Activated T-helper 1 cell treated with anti-CD3 and anti-CD28 coated beads, Interleukin-12 subunit alpha, Interleukin-12 subunit beta, Interleukin-2, Interleukin-4 antibody, amounts not matched to agents 30 ng/mL and 10 ng/mL and 1 ng/mL, durations not matched to agents 14 hours and 24 hours and 36 hours (primary cell): Measurements from ENCODE around the gene EYS. TPM values are rescaled to one million over a fixed set of nuclear protein-coding genes. Genes with fewer than 3 reads are reported as not detected.
"Not testable (repeated sequence)": the region's sequence is repeated elsewhere in the genome, so short reads cannot be mapped to it uniquely, and the experiment has no call there.

Experiments
- DNase-seq: peaks from one replicate; pipeline ENCODE4 v3.0.0; 2021; ENCODE audit warnings: low spot score
- H3K27ac Mint-ChIP-seq: one replicate; pipeline ENCODE4 v1.8.0; 2021; ENCODE audit warnings: mild to moderate bottlenecking, mixed read lengths
- H3K27me3 Mint-ChIP-seq: one replicate; pipeline ENCODE4 v1.8.0; 2022; ENCODE audit warnings: mild to moderate bottlenecking, moderate library complexity, mixed read lengths; ENCODE audit not compliant: insufficient read depth
- H3K36me3 Mint-ChIP-seq: one replicate; pipeline ENCODE4 v1.8.0; 2021; ENCODE audit warnings: low read depth, mixed read lengths
- H3K4me1 Mint-ChIP-seq: one replicate; pipeline ENCODE4 v1.8.0; 2021; ENCODE audit warnings: low read depth, mixed read lengths
- H3K4me3 Mint-ChIP-seq: one replicate; pipeline ENCODE4 v1.8.0; 2021; ENCODE audit warnings: mild to moderate bottlenecking, moderate library complexity, mixed read lengths
- H3K9me3 Mint-ChIP-seq: one replicate; pipeline ENCODE4 v1.8.0; 2021; ENCODE audit warnings: mixed read lengths
- intact Hi-C: fragments of 100-400 bp; cut with micrococcal nuclease; formaldehyde crosslinking; loops from one replicate; pipeline ENCODE4 v1.15.1; 2024
- total RNA-seq: library from RNA; stranded (reverse); gene quantifications from 2 replicates; pipeline ENCODE4 v1.2.3, GENCODE V29; 2022

Gene EYS
- total RNA-seq, 1 donor from 2014 or later = not detected

- DNase-seq = no peak
- Mint-ChIP-seq H3K27me3 (no peaks in the 10 kb centered on the region), H3K36me3 (no peaks in the 10 kb centered on the region), H3K4me3 (no peak overlapping the region), H3K9me3 (peaks cover 16% of the 10 kb centered on the region), H3K4me1 (no peaks in the 10 kb centered on the region), H3K27ac (no peak overlapping the region)
- intact Hi-C loops = no loop called here
These were observed 35.1 kb downstream of the EYS start for GRCh38 chr6:65671922-65672321.

- intact Hi-C loops = no loop called here
- no peaks in the 10 kb centered on the region for H3K4me1 Mint-ChIP-seq
- H3K36me3 Mint-ChIP-seq = no peaks in the 10 kb centered on the region
- DNase-seq = no peak
- H3K4me3 Mint-ChIP-seq = no peak overlapping the region
- H3K9me3 Mint-ChIP-seq = peaks cover 5% of the 10 kb centered on the region
- H3K27ac Mint-ChIP-seq = no peak overlapping the region
- H3K27me3 Mint-ChIP-seq = no peaks in the 10 kb centered on the region
These were observed 38.9 kb downstream of the EYS start for GRCh38 chr6:65667916-65668656.

- Mint-ChIP-seq H3K4me1 (no peaks in the 10 kb centered on the region), H3K36me3 (no peaks in the 10 kb centered on the region), H3K4me3 (no peak overlapping the region), H3K9me3 (peaks cover 23% of the 10 kb centered on the region), H3K27ac (no peak overlapping the region), H3K27me3 (no peaks in the 10 kb centered on the region)
- DNase-seq = no peak
- intact Hi-C loops = no loop called here
These were observed 56.9 kb downstream of the EYS start for GRCh38 chr6:65650086-65650485.

- H3K9me3 Mint-ChIP-seq = peaks cover 23% of the 10 kb centered on the region
- H3K27ac Mint-ChIP-seq = no peak overlapping the region
- no peaks in the 10 kb centered on the region for H3K36me3 Mint-ChIP-seq
- intact Hi-C loops = no loop called here
- no peaks in the 10 kb centered on the region for H3K27me3 Mint-ChIP-seq
- no peak for DNase-seq
- H3K4me1 Mint-ChIP-seq = no peaks in the 10 kb centered on the region
- H3K4me3 Mint-ChIP-seq = no peak overlapping the region
These were observed 57.6 kb downstream of the EYS start for GRCh38 chr6:65649392-65649791.

GRCh38 chr6:65646544-65646943 lies 60.5 kb downstream of the EYS start:
- no peaks in the 10 kb centered on the region for H3K4me1 Mint-ChIP-seq
- no peak for DNase-seq
- H3K36me3 Mint-ChIP-seq = no peaks in the 10 kb centered on the region
- intact Hi-C loops = no loop called here
- H3K27me3 Mint-ChIP-seq = no peaks in the 10 kb centered on the region
- no peak overlapping the region for H3K4me3 Mint-ChIP-seq
- peaks cover 27% of the 10 kb centered on the region for H3K9me3 Mint-ChIP-seq
- H3K27ac Mint-ChIP-seq = no peak overlapping the region

GRCh38 chr6:65642776-65643175 lies 64.2 kb downstream of the EYS start:
- intact Hi-C loops = no loop called here
- Mint-ChIP-seq H3K27ac (no peak overlapping the region), H3K36me3 (no peaks in the 10 kb centered on the region), H3K4me1 (no peaks in the 10 kb centered on the region), H3K4me3 (no peak overlapping the region), H3K9me3 (peaks cover 20% of the 10 kb centered on the region), H3K27me3 (no peaks in the 10 kb centered on the region)
- DNase-seq = no peak

- intact Hi-C loops = no loop called here
- Mint-ChIP-seq H3K27me3 (no peaks in the 10 kb centered on the region), H3K4me1 (no peaks in the 10 kb centered on the region), H3K4me3 (no peak overlapping the region), H3K36me3 (no peaks in the 10 kb centered on the region), H3K9me3 (no peaks in the 10 kb centered on the region), H3K27ac (no peak overlapping the region)
- DNase-seq = no peak
These were observed 68.8 kb downstream of the EYS start for GRCh38 chr6:65638047-65638831.

GRCh38 chr6:65637289-65638046 lies 69.6 kb downstream of the EYS start:
- H3K27me3 Mint-ChIP-seq = no peaks in the 10 kb centered on the region
- intact Hi-C loops = no loop called here
- H3K36me3 Mint-ChIP-seq = no peaks in the 10 kb centered on the region
- no peaks in the 10 kb centered on the region for H3K9me3 Mint-ChIP-seq
- no peak overlapping the region for H3K27ac Mint-ChIP-seq
- DNase-seq = no peak
- H3K4me3 Mint-ChIP-seq = no peak overlapping the region
- no peaks in the 10 kb centered on the region for H3K4me1 Mint-ChIP-seq

GRCh38 chr6:65633501-65633900 lies 73.5 kb downstream of the EYS start:
- H3K27me3 Mint-ChIP-seq = no peaks in the 10 kb centered on the region
- H3K4me3 Mint-ChIP-seq = no peak overlapping the region

GRCh38 chr6:65631711-65632110 lies 75.3 kb downstream of the EYS start:
- no peak overlapping the region for H3K4me3 Mint-ChIP-seq
- intact Hi-C loops = no loop called here
- DNase-seq = no peak
- no peaks in the 10 kb centered on the region for H3K36me3 Mint-ChIP-seq
- H3K27ac Mint-ChIP-seq = no peak overlapping the region
- peaks cover 20% of the 10 kb centered on the region for H3K9me3 Mint-ChIP-seq
- H3K27me3 Mint-ChIP-seq = no peaks in the 10 kb centered on the region
- H3K4me1 Mint-ChIP-seq = no peaks in the 10 kb centered on the region

More at GRCh38 chr6:65633501-65633900, 73.5 kb downstream of the EYS start:
- Mint-ChIP-seq H3K36me3 (no peaks in the 10 kb centered on the region), H3K4me1 (no peaks in the 10 kb centered on the region), H3K9me3 (peaks cover 10% of the 10 kb centered on the region), H3K27ac (no peak overlapping the region)
- DNase-seq = no peak
- intact Hi-C loops = no loop called here

GRCh38 chr6:65627434-65627999 lies 79.5 kb downstream of the EYS start:
- H3K36me3 Mint-ChIP-seq, H3K4me3 Mint-ChIP-seq, H3K4me1 Mint-ChIP-seq, H3K27ac Mint-ChIP-seq, DNase-seq, H3K27me3 Mint-ChIP-seq, intact Hi-C loops: not testable (repeated sequence)
- peaks cover 29% of the 10 kb centered on the region for H3K9me3 Mint-ChIP-seq

- H3K27ac Mint-ChIP-seq = no peak overlapping the region
- intact Hi-C loops = no loop called here
- DNase-seq = no peak
- no peaks in the 10 kb centered on the region for H3K4me1 Mint-ChIP-seq
- no peaks in the 10 kb centered on the region for H3K27me3 Mint-ChIP-seq
- H3K4me3 Mint-ChIP-seq = no peak overlapping the region
- H3K36me3 Mint-ChIP-seq = no peaks in the 10 kb centered on the region
- H3K9me3 Mint-ChIP-seq = peaks cover 29% of the 10 kb centered on the region
These were observed 80.0 kb downstream of the EYS start for GRCh38 chr6:65627015-65627414.

GRCh38 chr6:65623566-65623965 lies 83.5 kb downstream of the EYS start:
- DNase-seq = no peak
- no peak overlapping the region for H3K27ac Mint-ChIP-seq
- H3K4me3 Mint-ChIP-seq = no peak overlapping the region
- H3K36me3 Mint-ChIP-seq = no peaks in the 10 kb centered on the region
- no peaks in the 10 kb centered on the region for H3K4me1 Mint-ChIP-seq
- H3K27me3 Mint-ChIP-seq = no peaks in the 10 kb centered on the region
- peaks cover 20% of the 10 kb centered on the region for H3K9me3 Mint-ChIP-seq
- intact Hi-C loops = no loop called here
